GM19035 (cell line): ENCODE results near the gene CENPVL1.
A peak's percentile ranks its signal among the peaks of the same experiment; 100 is the strongest.
"Not testable (repeated sequence)": the region's sequence is repeated elsewhere in the genome, so short reads cannot be mapped to it uniquely, and the experiment has no call there.

Experiments used
- ATAC-seq: cut with Tn5 transposase; IDR thresholded peaks from one replicate; pipeline ENCODE4 v1.9.1; 2021; ENCODE audit not compliant: unreplicated experiment

Gene CENPVL1

GRCh38 chrX:51710277-51711164 is at the start of gene CENPVL1:
CENPVL1 (plus strand) TSS chrX:51710512; CDS start chrX:51710512, 0 bp downstream.
- ATAC-seq = not testable (repeated sequence)

- no peak for ATAC-seq
Observed at GRCh38 chrX:51665981-51666380, 44.3 kb upstream of the CENPVL1 start.

GRCh38 chrX:51679689-51680433 is 30.5 kb upstream of the CENPVL1 start:
- ATAC-seq = not testable (repeated sequence)

GRCh38 chrX:51681808-51682719 is 28.2 kb upstream of the CENPVL1 start:
- ATAC-seq = not testable (repeated sequence)

- ATAC-seq = not testable (repeated sequence)
Observed at GRCh38 chrX:51682720-51683062, 27.6 kb upstream of the CENPVL1 start, which contains the start of gene CENPVL2. CENPVL2 (minus strand) TSS chrX:51682831; CDS start chrX:51682831, 0 bp downstream.

GRCh38 chrX:51694254-51694653 is 16.1 kb upstream of the CENPVL1 start:
- no peak for ATAC-seq

GRCh38 chrX:51697397-51697796 is 12.9 kb upstream of the CENPVL1 start:
- no peak for ATAC-seq

- not testable (repeated sequence) for ATAC-seq
Observed at GRCh38 chrX:51712943-51713647, 2.8 kb downstream of the CENPVL1 start.

- no peak for ATAC-seq
Observed at GRCh38 chrX:51728202-51728601, 17.9 kb downstream of the CENPVL1 start.

- no peak for ATAC-seq
Observed at GRCh38 chrX:51737091-51737490, 26.8 kb downstream of the CENPVL1 start.

GRCh38 chrX:51742586-51742985 is 32.3 kb downstream of the CENPVL1 start:
- no peak for ATAC-seq

- ATAC-seq = peak; percentile 92
Observed at GRCh38 chrX:51743179-51743957, 33.1 kb downstream of the CENPVL1 start, which contains the start of gene GSPT2. GSPT2 (plus strand) TSS chrX:51743442; CDS start chrX:51743627, 185 bp downstream.

GRCh38 chrX:51747671-51748070 is 37.4 kb downstream of the CENPVL1 start:
- ATAC-seq = no peak

- no peak for ATAC-seq
Observed at GRCh38 chrX:51759055-51759839, 48.9 kb downstream of the CENPVL1 start.

- no peak for ATAC-seq
Observed at GRCh38 chrX:51760657-51761056, 50.3 kb downstream of the CENPVL1 start.
